Measurements from ENCODE around the gene DCAF11.

The DCAF11 gene

DNA sequence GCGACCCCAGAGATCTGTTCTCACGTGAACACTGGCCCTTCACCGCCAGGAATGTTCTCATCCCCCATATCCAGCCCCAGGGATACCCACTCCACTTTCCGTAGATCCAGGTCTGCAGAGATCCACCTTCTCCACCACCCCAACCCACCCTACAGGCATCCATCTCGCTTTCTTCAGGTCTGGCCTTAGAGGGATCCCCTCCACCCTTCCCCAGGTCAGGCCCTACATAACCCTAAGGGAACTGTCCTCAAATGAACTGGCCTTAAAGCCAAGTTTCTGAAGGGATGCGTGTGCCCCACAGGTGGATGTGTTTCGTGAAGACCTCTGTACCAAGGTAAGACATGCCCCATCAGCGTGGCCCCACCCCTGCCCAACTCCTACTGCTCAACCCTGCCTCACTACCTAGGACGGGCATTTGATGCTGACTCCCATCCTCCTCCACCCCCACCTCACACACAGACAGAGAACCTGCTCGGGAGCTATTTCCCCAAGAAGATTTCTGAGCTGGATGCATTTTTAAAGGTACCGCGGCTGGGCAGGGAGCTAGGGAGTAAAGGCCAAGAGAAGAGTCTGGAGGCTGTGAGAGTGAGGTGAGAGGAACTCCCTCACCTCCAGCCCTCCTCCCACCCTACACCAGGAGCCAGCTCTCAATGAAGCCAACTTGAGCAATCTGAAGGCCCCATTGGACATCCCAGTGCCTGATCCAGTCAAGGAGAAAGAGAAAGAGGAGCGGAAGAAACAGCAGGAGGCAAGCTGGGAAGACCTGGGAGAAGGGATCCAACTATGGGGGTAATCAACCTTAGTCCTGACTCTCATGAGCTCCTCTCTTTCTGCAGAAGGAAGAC lies 22.3 kb downstream of the DCAF11 start:
- no peak for FAIRE-seq
- DNase-seq (ENCODE audit: insufficient read length, low spot score) = no peak
- no peak for TF ChIP-seq POLR2AphosphoS5 (IDR thresholded peaks at IDR 0.05; ENCODE audit: low read depth, low read length)
- TF ChIP-seq POU2F2 (IDR thresholded peaks at IDR 0.05; ENCODE audit: low read depth, low read length) = no peak
- no peak for TF ChIP-seq POLR2A (IDR thresholded peaks at IDR 0.05; ENCODE audit: low read depth, low read length)

DNA sequence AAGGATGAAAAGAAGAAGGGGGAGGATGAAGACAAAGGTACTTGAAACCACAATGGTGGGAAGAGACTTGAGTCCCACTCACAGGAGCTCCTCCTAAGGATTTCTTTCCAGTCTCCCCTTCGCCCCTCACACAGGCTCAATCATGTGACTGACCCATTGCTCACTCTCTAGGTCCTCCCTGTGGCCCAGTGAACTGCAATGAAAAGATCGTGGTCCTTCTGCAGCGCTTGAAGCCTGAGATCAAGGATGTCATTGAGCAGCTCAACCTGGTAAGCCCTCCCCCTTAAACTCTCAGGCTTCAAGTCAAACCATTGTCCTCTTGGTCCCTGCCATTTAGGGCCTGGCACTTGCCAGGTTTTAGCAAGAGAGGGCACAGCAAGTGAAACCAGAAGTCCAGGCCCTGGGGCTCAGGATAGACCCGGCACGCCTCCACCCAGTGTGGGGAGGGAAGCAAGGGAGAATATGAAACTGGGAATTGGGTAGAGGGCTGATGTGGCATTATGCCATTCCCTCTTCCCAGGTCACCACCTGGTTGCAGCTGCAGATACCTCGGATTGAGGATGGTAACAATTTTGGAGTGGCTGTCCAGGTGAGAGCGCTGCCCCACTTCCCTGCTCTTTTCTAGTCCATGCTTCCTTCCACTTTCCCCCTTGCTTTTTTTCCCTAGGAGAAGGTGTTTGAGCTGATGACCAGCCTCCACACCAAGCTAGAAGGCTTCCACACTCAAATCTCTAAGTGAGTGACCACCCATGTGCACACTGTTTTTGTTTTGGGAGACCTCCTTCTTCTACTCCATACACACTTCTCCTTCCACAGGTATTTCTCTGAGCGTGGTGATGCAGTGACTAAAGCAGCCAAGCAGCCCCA lies 23.2 kb downstream of the DCAF11 start:
- TF ChIP-seq SPI1 (IDR thresholded peaks at IDR 0.05; ENCODE audit: low read depth, low read length) = no peak
- TF ChIP-seq POLR2A (IDR thresholded peaks at IDR 0.05; ENCODE audit: low read depth, low read length) = peak; percentile 53; the same call in 1 of the 2 replicates
- TF ChIP-seq TAF1 (IDR thresholded peaks at IDR 0.05; ENCODE audit: low read depth, low read length) = no peak
- FAIRE-seq (no peak), DNase-seq (ENCODE audit: insufficient read length, low spot score) (no peak)

GRCh38 chr14:24138396-24139271 lies 24.1 kb downstream of the DCAF11 start:
- DNase-seq (ENCODE audit: insufficient read length, low spot score) = no peak
- FAIRE-seq = no peak

DNA sequence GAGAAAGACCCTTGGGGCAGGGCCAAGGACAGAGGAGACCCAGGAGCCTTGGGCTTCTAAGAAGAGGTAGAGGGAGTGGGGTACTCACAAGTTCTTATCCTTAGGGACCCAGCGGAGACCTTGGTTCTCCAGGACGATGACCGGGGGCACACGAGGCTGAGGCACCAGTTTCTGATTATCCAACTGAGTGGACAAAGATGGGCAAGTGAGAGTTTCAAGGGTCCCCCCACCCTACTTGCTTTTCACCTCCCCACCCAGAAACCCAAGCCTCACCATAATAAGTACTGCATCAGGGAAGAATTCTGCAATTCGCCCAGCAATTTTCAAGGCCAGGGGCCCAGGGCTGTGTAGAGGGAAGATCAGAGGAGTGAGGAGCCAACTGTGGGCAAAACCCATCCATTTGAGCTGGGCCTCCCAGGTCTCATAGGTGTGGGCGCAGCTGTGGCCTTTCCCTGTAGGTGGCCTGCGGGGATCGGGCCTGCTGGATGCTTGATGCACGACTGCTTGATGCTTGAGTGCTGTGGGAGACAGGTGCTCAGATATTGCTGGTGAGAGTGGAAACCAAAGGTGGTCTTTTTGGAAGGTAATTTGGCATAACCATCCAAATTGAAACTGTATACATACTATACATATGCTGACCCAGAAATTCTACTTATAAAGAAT lies 24.8 kb downstream of the DCAF11 start:
- TF ChIP-seq POU2F2 (IDR thresholded peaks at IDR 0.05; ENCODE audit: low read depth, low read length) (no peak), POLR2A (IDR thresholded peaks at IDR 0.05; ENCODE audit: low read depth, low read length) (no peak), PAX5 (IDR thresholded peaks at IDR 0.05; ENCODE audit: insufficient read depth, low read length, severe bottlenecking) (no peak), POLR2AphosphoS5 (IDR thresholded peaks at IDR 0.05; ENCODE audit: low read depth, low read length) (no peak), SPI1 (IDR thresholded peaks at IDR 0.05; ENCODE audit: low read depth, low read length) (no peak), TAF1 (IDR thresholded peaks at IDR 0.05; ENCODE audit: low read depth, low read length) (no peak)
- no peak for DNase-seq (ENCODE audit: insufficient read length, low spot score)
- no peak for FAIRE-seq

More at GRCh38 chr14:24138396-24139271, 24.1 kb downstream of the DCAF11 start:
- TF ChIP-seq POU2F2 (IDR thresholded peaks at IDR 0.05; ENCODE audit: low read depth, low read length) (no peak), POLR2AphosphoS5 (IDR thresholded peaks at IDR 0.05; ENCODE audit: low read depth, low read length) (no peak)

- FAIRE-seq (peak; percentile 82), DNase-seq (ENCODE audit: insufficient read length, low spot score) (peak; percentile 96)
Observed at GRCh38 chr14:24141097-24141880, 26.7 kb downstream of the DCAF11 start, which contains the start of gene EMC9. TSS of gene EMC9 (minus strand) at chr14:24141591. CDS start at chr14:24141304, 287 bp downstream.

GRCh38 chr14:24143511-24143910 lies 28.9 kb downstream of the DCAF11 start:
- FAIRE-seq = no peak

More at GRCh38 chr14:24141097-24141880, 26.7 kb downstream of the DCAF11 start, which contains the start of gene EMC9:
- TF ChIP-seq TAF1 (IDR thresholded peaks at IDR 0.05; ENCODE audit: low read depth, low read length) (peak; percentile 7), PAX5 (IDR thresholded peaks at IDR 0.05; ENCODE audit: insufficient read depth, low read length, severe bottlenecking) (peak; percentile 72), SPI1 (IDR thresholded peaks at IDR 0.05; ENCODE audit: low read depth, low read length) (peak; percentile 74), POU2F2 (IDR thresholded peaks at IDR 0.05; ENCODE audit: low read depth, low read length) (peak; percentile 53), POLR2A (IDR thresholded peaks at IDR 0.05; ENCODE audit: low read depth, low read length) (peak; percentile 78; the same call in 1 of the 2 replicates), POLR2AphosphoS5 (IDR thresholded peaks at IDR 0.05; ENCODE audit: low read depth, low read length) (peak; percentile 83)

DNA sequence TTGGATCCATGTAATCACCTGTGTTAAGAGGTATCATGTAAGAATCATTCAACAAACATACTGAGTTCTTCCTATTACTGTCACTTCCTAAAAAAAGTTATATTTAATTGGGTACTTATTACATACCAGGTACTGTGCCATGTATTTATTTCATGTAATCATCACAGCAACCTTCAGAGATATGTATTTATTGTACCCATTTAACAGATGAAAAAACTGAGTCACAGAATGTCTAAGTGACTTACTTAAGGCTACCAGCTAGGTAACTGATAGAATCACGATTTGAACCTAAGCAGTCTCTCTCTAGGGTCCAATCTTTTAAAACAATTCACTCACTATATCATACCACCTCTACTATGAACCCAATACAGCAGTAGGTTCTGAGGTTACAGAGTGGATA lies 29.9 kb downstream of the DCAF11 start:
- FAIRE-seq (no peak), DNase-seq (ENCODE audit: insufficient read length, low spot score) (no peak)
- no peak for TF ChIP-seq SPI1 (IDR thresholded peaks at IDR 0.05; ENCODE audit: low read depth, low read length)
- TF ChIP-seq POLR2AphosphoS5 (IDR thresholded peaks at IDR 0.05; ENCODE audit: low read depth, low read length) = no peak
- no peak for TF ChIP-seq PAX5 (IDR thresholded peaks at IDR 0.05; ENCODE audit: insufficient read depth, low read length, severe bottlenecking)
- no peak for TF ChIP-seq POLR2A (IDR thresholded peaks at IDR 0.05; ENCODE audit: low read depth, low read length)

More at GRCh38 chr14:24143511-24143910, 28.9 kb downstream of the DCAF11 start:
- TF ChIP-seq POLR2AphosphoS5 (IDR thresholded peaks at IDR 0.05; ENCODE audit: low read depth, low read length) (no peak), TAF1 (IDR thresholded peaks at IDR 0.05; ENCODE audit: low read depth, low read length) (no peak), POLR2A (IDR thresholded peaks at IDR 0.05; ENCODE audit: low read depth, low read length) (no peak), POU2F2 (IDR thresholded peaks at IDR 0.05; ENCODE audit: low read depth, low read length) (no peak), SPI1 (IDR thresholded peaks at IDR 0.05; ENCODE audit: low read depth, low read length) (no peak), PAX5 (IDR thresholded peaks at IDR 0.05; ENCODE audit: insufficient read depth, low read length, severe bottlenecking) (no peak)
- no peak for DNase-seq (ENCODE audit: insufficient read length, low spot score)

GRCh38 chr14:24145219-24145618 lies 30.6 kb downstream of the DCAF11 start:
- DNase-seq (ENCODE audit: insufficient read length, low spot score) (no peak), FAIRE-seq (no peak)
- TF ChIP-seq PAX5 (IDR thresholded peaks at IDR 0.05; ENCODE audit: insufficient read depth, low read length, severe bottlenecking) (no peak), TAF1 (IDR thresholded peaks at IDR 0.05; ENCODE audit: low read depth, low read length) (no peak), POU2F2 (IDR thresholded peaks at IDR 0.05; ENCODE audit: low read depth, low read length) (no peak), SPI1 (IDR thresholded peaks at IDR 0.05; ENCODE audit: low read depth, low read length) (no peak), POLR2AphosphoS5 (IDR thresholded peaks at IDR 0.05; ENCODE audit: low read depth, low read length) (no peak), POLR2A (IDR thresholded peaks at IDR 0.05; ENCODE audit: low read depth, low read length) (no peak)
